HG02973 (cell line): ENCODE results near the gene MASP1.
"Not testable (repeated sequence)": the region's sequence is repeated elsewhere in the genome, so short reads cannot be mapped to it uniquely, and the experiment has no call there.

ENCODE experiments used
- ATAC-seq: cut with Tn5 transposase; IDR thresholded peaks from one replicate; pipeline ENCODE4 v1.9.1; 2021; ENCODE audit warnings: moderate library complexity; ENCODE audit not compliant: unreplicated experiment

The MASP1 gene

DNA sequence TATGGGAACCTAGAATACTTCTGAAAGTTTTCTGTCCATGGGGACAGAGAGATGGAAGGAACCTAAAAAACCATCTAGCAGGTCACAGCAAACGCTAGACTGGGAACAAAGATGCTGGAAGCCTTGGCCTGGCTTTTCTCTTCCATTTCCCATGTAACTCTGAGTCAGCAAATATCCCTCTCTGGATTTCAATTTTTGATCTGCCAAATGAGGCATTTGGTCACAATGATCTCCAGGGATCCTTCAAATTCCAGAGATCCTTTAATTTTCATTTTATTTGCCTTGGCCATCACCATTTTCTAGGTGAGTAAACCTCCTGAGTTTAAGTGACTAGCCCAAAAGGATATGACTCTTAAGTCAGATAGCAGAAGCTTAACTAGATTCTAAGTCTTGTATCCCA is 54.6 kb downstream of the MASP1 start:
- no peak for ATAC-seq

DNA sequence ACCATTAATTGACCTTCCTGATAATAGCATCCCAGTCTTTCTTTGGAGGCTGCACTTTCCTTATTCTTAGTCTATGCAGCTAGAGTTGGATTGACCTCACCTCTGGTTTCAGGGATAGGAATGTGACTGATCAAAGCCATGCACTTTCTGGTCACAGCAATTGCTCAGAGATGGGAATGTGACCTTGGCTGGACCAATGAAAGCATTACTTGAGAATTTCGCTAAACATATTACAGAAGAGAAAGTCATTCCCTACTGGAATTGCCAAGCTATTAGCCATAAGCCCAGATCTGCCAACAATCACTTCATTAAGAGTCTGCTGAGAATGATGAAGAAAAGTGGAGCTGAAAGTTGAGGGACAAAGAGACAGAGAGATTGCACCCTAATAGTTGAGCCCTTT is 61.5 kb downstream of the MASP1 start:
- no peak for ATAC-seq

DNA sequence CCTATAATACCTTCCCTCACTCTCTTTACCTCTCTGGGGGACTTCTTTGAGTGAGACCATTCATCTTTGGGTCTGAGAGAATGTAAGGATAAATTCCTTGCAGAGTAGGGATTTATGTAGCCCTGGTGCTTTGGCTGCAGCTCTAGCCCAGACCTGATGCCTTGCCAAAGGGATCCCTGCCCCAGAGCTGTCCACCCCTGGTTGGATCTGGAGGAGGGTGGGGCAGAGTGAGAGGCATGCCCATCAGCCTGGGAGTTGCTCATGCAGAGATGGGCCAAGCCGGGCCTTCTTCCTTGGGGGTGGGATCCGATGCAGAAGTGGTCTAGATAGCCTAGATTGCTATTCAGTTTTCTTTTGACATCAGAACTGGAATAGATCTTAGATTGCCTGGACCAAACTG is 62.8 kb downstream of the MASP1 start:
- no peak for ATAC-seq

DNA sequence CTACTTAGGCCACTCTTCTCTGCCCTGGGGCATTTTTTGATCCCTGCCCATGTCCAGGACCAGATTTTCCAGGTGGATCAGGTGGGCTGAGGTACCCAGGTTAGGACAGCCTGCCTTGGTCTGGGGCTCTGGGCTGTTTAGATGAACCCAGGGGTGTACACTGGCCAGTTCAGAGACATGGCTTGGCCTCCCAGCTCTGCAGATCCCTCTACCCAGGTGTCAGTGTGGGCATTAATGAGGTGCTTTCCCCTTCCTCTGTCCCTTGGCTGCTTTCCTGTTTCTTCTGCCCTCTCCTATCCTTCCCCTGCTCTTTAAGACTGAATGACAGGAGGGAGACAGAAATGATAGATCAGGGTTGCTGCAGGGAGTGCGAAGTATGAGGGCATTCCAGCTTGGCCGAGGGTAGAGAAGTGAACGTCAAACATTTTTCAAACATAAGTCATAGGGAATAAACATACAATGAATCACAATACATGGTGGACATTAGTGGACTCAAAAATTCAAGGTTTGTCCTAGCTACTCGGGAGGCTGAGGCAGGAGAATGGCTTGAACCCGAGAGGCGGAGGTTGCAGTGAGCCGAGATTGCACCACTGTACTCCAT is 63.8 kb downstream of the MASP1 start:
- ATAC-seq = no peak

DNA sequence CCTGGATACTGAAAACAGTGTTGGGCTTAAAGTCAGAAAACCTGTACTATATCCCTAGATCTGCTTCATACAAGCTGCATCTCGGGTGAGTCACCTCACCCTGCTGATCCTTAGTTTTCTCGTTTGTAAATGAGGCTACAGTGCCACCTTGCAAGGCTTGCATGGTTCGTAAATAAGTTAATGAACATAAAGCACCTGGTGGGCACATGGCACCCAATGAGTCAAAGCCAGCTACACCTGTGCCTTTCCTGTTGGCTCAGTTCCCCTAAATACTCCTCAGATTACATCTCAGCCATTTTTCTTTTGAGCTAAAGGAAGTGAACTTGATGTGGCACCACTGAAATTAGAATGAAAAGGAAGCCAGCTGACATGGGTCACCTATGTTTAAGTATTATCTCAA is 67.7 kb downstream of the MASP1 start:
- no peak for ATAC-seq

DNA sequence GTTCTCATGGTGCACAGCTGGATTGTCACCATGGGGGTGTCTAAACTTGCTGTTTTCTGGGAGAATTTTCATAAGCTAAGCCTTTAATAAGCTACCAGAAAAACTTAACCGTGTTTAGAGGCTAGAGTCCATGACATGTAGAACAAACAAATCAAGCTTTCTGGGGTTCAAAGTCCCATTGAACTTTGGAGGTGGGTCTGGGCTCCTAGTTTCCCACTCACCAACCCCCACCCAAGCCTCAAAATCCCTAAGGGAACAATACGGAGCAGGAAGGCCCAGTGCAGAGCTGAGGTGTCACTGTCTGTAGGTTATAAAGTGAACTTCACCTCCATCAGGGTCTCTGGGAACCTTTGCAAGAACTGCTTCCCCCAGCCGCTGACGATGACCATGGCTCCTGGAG is 68.7 kb downstream of the MASP1 start:
- no peak for ATAC-seq

DNA sequence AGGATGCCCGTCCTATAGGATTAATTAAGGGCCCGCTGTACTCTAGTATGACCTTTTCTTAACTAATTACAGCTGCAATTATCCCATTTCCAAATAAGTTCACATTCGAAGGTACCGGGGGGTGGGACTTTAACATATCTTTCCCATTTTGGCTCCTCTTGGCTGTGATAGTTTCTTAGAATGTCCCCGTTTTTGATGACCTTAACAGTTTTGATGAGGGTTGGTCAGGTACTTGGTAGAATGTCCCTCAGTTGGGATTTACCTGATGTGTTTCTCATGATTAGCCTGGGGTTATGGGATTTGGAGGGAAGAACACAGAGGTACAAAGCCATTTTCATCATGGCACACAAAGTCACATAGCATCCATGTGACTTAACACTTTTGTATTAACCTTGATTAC is 76.1 kb downstream of the MASP1 start:
- ATAC-seq = no peak

DNA sequence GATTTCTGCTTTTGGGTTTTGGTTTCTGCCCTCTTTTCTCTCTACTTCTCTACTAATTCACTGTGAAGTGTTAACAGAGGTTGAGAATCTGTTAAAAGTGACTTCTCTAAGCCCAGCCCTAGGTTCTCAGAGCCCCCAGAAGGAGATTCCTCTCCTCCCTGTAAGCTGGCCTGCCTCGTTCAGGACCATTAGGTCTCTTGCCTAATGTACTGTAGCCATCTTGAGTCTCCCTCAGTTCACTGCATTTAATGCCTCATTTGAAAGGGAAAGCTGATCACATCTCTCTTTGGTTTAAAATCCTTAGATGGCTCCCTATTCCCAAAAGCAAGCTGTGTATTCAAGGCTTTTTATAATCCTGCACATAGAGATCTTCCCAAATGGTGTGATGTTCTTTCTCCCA is 77.9 kb downstream of the MASP1 start:
- no peak for ATAC-seq

DNA sequence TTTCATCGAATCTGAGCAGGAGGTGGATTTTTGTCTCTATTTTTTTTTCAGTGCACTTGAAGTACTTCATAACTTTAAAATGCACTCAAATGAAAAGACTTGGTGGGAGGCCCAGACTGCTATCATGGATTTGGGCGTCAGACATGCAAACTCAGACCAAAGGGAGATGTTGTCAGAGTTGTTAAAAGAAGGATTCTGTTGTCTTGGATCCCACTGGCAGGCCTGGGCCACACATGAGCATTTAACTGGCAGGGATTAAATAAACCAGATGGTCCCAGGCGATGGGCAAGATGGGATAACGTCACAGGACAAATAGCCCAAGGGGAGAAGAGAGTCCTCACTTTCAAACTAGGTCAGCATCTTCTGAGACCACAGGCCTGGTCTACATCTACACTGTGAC is 78.8 kb downstream of the MASP1 start:
- ATAC-seq = no peak

DNA sequence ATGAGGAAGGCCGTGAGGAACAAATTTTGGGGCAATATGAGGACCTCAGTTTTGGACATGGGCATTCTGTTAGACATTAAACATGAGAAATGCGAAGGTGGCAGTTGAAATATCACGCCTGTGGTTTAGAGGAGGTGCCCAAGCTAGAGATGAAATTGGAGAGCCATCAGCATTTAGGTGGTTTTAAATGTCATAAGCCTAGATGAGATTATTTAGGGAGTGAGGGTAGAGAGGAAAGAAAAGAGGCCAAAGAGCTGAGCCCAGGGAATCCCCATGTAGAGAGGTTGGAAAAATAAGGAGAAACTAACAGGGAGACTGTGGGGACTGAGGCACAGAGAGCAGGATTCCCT is 79.4 kb downstream of the MASP1 start:
- ATAC-seq = no peak

DNA sequence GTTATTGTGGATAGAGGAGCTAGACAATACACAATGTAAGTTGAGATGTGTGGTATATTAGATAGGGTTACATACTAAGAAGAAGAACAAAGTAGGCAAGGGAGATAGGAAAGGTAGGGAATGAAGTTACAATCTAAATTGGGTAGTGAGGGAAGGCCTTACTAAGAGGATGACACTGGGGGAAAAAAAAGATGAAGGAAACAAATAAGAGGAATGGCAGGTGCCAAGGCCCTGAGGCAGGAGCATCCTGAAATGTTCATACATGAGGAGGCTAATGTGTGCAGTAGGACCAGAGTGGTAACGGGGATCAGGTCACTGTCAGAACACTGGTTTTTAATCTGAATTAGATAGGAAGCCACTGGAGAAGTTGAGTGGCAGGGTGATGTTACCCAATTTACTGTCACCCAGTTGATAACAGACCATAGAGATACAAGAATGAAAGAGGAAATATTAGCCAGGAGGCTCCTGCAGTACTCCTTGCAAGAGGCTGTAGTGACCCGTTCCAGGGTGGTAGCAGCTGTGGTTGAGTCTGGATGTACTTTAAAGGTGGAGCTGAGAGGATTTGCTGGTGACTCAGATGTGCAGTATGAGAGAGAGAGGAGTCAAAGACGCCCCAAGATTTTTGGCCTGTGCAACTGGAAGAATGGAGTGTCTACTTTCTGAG is 79.9 kb downstream of the MASP1 start:
- ATAC-seq = no peak

DNA sequence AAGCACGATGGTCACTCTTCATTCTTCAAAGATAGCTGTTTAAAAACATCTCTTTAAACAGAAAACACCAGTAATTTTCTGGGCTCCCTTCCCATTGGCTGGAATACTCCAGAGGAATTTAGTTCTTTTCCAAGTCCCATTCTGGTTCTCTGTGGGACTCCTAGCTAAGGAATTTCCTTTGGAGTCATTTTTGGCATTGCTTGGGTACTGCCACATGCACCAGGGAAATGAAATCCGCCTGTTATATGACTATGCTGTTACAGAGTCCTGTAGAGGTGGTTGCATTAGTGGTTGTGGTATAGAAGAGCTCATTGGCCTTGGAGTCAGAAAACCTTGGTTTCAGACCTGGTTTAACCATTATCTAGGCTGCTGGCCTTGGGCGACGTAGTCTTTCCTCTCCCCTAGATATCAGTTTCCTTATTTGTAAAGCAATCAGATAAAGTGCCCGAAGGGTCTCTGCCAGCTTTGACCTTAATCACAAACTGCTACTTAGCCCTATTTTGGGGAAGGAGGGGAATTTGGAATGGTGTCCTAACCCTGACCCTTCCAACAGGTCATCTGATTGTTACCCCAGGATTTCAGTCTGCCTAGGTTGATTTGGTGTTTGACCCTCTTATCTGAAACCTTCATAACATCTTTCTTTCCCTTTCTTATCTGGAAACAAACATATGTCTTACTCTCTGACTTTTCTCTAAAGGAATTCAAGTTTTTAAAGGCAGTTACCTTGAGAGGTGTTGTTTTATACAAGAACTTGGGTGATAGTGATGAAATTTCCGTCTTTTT is 80.8 kb downstream of the MASP1 start:
- peak; percentile 95 for ATAC-seq

DNA sequence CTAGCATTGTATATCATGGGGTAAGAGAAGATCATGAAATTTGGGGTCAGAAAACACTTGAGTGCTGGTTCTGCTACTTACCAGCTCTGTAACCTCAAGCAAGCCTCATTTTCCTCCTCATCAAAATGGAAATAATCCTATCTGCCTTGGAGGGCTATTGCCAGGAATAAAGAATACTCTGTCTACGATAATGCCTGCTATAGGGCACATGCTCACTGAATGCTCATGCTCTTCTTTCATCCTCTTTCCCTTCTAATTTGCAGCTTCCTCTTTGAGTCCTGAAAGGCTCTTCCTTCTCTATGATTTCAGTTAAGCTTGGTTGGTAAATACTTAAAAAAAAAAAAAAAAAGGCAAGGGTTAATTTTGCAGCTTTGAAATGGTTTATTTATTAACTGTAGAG is 81.4 kb downstream of the MASP1 start:
- no peak for ATAC-seq

DNA sequence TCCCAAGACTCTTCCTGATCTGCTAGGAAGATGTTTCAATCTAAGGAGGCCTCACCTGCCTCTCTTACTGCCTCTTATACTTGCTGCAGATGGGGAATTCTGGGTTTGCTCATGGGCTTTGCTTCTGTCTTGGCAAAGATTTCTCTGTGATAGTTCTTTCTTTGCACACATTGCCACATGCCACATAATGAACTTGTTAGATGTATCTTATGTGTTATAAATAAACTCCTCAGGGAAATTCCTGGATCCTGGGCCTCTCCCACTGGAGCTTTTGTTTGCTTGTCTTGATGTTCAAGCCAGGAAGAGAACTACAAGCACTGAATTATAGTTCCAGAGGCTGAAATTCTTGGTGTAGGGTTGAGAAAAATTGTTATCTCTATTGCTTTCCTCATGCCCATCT is 82.0 kb downstream of the MASP1 start:
- ATAC-seq = no peak

DNA sequence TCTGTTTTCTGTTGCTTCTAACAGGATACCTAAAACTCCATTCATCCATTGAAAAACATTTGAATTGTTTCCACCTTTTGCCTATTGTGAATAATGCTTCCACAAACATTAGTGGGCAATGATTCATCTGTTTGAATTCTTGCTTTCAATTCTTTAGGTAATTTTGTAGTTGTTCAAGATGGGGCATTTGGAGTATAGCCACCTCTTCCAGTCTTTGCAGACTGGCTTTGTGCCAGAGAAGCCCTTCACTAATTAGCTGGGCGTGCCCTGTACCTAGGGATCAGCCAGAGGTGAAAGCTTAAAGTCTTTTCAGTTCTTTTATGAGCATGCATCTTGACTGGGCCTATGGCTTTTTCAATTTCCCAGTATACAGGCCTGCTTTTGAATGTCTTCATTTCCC is 83.4 kb downstream of the MASP1 start:
- ATAC-seq = no peak

DNA sequence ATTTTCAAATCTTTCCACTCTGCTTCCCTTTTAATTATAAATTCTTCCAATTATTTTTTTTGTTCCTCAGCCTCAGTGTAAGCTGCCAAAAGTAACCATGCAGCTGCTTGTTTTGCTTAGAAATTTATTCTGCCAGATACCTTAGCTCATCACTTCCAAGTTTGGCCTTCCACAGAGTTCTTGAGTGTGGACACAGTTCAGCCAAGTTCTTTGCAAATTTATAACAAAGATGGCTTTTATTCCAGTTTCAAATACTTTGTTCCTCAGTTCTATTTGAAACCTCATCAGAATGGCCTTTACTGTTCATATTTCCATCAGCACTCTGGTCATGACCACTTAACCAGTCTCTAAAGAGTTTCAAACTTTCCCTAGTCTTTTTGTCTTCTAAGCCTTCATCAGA is 83.9 kb downstream of the MASP1 start:
- no peak for ATAC-seq

DNA sequence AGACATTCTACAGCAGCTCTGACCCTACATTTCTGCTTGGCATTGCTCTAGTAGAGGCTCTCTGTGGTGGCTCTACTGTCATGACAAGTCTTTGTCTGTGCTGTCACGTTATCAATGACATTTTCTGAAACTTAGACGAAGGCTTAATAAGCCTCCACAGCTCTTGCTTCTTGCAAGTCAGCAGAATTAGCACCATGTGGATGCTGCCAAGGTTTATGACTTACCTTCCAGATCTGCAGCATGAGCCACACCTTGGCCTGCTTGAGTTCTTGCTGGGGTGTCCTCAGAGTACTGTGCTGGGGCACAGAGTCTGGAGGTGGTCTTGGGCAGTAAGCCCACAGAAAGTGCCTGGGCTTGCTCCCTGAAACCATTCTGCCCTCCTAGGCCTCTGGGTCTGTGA is 84.5 kb downstream of the MASP1 start:
- ATAC-seq = no peak

DNA sequence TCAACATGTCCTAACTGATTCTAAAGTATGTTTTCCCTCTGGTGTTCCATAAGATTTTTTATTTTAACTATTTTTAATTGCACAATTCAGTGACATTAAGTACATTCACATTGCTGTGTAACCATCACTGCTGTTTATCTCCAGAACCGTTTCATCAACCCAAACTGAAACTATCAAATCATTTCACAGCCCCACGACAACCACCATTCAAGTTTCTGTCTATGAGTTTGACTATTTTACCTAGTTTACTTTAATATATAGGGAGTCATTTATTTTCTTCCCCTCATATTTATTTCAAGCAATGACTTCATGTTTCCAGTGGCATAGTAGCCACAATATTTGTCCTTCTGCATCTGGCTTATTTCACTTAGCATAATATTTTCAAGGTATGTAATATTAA is 85.9 kb downstream of the MASP1 start:
- no peak for ATAC-seq

DNA sequence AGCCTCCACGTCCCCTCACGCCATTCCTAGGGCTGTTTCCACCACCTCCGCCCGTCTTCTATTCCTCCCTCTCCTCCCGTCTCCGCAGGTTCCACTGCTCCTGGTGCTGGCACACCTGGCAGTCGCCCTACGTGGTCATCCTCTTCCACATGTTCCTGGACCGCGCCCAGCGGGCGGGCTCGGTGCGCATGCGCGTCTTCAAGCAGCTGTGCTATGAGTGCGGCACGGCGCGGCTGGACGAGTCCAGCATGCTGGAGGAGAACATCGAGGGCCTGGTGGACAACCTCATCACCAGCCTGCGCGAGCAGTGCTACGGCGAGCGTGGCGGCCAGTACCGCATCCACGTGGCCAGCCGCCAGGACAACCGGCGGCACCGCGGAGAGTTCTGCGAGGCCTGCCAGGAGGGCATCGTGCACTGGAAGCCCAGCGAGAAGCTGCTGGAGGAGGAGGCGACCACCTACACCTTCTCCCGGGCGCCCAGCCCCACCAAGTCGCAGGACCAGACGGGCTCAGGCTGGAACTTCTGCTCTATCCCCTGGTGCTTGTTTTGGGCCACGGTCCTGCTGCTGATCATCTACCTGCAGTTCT is 92.0 kb downstream of the MASP1 start:
- not testable (repeated sequence) for ATAC-seq

DNA sequence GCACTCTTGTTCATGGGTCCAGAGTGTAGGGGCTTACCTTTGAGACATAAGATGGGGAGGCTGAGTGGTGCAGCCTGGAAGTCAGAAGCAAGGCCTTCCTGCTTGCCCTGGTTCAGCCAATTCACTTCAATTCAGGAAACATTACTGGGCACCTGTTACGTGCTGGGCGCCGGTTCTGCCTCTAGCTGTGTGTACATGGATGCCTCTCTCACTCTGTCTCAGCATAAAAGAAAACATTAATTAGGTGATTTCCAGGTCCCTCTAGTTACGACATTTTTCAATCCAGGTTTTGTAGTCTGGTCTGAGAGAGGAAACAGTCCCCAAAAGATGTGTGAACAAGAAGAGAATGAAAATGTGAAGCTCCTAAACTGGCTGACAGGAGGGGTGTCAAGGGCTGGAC is 93.0 kb downstream of the MASP1 start:
- no peak for ATAC-seq

DNA sequence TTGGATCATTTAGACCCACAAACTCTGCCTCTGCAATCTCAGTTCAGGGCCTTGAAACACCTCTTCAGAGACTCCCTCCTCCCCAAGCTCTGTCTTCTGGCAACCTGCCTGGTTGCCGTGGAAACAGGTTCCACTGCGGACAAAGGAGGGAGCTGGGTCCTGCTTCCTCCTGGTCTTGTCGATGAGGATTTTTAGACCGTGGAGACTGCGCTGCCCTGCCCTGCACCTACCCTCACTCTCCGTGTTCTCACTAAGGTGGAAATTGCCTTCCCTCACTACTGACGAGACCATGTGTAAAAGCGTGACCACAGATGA is 94.2 kb downstream of the MASP1 start, which contains the start of gene RTP1:
Gene RTP1, plus strand, starts transcription at position 152 of the 315 bp plus-strand sequence. Its CDS starts 30 bp downstream, at position 182.
- ATAC-seq = no peak
